NB4 (cell line): ENCODE measurements around the gene BTBD8.

Experiments
- POLR2A ChIP-seq: IDR thresholded peaks from 2 replicates; pipeline ENCODE4 v1.6.1; 2011; ENCODE audit warnings: mild to moderate bottlenecking; ENCODE audit not compliant: insufficient read length; ENCODE audit errors: extremely low read depth
- TF ChIP-seq, protein P1 (sequence below): IDR thresholded peaks from 2 replicates; pipeline ENCODE4 v1.6.1; 2011; ENCODE audit warnings: low read depth, low read length
- TF ChIP-seq, protein P2 (sequence below): IDR thresholded peaks from one replicate; pipeline ENCODE4 v1.5.1; 2012; ENCODE audit warnings: low read depth, low read length

DNA sequence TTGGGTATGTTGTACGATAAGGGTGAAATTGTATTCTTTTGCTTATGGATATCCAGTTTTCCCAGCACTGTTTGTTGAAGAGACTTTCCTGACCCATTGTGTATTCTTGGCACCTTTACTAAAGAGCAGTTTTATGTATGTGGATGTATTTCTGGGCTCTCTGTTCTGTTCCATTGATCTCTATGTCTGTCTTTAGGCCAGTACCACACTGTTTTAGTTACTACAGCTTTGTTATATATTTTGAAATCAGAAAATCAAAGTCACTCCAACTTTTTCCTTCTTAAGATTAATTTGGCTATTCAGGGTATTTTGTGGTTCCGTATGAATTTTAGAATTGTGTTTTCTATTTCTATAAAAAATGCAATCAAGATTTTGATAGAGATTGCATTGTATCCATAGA, 74.8 kb downstream of the BTBD8 start:
- TF ChIP-seq, protein P1, sequence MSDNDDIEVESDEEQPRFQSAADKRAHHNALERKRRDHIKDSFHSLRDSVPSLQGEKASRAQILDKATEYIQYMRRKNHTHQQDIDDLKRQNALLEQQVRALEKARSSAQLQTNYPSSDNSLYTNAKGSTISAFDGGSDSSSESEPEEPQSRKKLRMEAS = no peak
- TF ChIP-seq, protein P2, sequence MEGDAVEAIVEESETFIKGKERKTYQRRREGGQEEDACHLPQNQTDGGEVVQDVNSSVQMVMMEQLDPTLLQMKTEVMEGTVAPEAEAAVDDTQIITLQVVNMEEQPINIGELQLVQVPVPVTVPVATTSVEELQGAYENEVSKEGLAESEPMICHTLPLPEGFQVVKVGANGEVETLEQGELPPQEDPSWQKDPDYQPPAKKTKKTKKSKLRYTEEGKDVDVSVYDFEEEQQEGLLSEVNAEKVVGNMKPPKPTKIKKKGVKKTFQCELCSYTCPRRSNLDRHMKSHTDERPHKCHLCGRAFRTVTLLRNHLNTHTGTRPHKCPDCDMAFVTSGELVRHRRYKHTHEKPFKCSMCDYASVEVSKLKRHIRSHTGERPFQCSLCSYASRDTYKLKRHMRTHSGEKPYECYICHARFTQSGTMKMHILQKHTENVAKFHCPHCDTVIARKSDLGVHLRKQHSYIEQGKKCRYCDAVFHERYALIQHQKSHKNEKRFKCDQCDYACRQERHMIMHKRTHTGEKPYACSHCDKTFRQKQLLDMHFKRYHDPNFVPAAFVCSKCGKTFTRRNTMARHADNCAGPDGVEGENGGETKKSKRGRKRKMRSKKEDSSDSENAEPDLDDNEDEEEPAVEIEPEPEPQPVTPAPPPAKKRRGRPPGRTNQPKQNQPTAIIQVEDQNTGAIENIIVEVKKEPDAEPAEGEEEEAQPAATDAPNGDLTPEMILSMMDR = no peak
- TF ChIP-seq POLR2A = no peak
